Midbrain (tissue), 1 donor: Measurements from ENCODE around the gene TBC1D14.

Experiments
- DNase-seq: peaks from one replicate; lab custom pipeline; 2025; lab: John Stamatoyannopoulos, UW

Gene TBC1D14, protein sequence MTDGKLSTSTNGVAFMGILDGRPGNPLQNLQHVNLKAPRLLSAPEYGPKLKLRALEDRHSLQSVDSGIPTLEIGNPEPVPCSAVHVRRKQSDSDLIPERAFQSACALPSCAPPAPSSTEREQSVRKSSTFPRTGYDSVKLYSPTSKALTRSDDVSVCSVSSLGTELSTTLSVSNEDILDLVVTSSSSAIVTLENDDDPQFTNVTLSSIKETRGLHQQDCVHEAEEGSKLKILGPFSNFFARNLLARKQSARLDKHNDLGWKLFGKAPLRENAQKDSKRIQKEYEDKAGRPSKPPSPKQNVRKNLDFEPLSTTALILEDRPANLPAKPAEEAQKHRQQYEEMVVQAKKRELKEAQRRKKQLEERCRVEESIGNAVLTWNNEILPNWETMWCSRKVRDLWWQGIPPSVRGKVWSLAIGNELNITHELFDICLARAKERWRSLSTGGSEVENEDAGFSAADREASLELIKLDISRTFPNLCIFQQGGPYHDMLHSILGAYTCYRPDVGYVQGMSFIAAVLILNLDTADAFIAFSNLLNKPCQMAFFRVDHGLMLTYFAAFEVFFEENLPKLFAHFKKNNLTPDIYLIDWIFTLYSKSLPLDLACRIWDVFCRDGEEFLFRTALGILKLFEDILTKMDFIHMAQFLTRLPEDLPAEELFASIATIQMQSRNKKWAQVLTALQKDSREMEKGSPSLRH

DNA sequence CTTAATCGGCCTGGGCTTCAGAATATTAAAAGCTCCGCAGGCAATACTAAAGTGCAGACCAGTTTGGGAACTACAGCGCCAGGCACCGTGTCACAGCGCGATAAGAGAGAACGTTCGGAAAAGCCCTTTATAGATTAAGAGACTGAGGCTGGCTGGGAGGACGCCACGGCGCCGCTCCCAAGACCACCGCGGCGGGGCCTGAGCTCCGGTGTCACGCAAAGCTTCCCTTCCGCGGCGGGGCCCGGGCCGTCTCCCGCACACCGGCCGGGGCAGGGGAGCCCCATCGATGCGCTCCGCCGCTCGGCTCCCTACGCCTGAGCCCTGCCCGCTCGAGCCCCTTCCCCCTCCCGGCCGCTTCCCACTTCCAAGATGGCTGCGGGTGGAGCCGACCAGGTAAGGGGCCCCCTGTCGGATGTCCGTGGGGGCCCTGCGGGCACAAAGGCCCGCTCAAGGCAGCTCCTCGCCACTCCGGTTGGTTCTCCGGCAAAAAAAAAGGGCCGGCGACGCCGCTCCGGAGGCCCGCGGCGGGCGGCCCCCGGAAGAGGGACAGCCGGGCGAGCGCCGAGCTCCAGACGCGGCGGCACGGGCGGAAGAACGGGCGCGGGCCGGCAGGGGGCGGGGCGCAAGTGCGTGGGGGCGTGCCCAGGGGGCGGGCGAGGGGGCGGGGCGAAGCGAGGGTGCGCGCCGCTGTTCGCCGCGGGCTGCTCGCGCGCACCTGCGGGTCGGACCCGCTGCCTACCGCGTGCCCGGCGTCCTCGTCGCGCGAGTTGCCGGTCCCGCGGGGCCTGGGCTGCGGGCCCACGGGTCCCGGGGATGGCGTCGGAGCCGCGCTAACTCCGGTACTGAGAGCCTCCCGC is at the start of gene TBC1D14:
Gene TBC1D14, plus strand, starts transcription at position 714 of the 857 bp plus-strand sequence. CDS start 13,564 bp downstream, outside the sequence.
- peak; percentile 94 for DNase-seq

DNA sequence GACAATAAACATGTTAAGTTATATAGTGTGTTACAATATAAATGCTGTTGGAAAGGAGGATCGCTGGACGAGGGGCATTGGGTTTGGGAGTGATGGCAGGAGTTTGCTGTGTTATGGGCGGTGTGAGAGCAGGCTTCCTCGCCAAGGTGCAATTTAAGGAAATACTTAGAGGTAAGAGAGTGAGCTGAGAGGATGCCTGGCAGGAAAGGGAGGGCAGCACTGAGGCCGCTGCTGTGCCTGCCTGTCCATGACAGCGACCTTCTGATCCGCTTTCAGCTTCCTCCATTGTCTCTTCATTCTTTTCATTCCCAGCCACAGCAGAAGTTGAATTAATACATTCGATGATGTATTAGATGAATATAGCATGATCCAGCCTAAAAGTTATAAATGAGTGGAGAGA is 41.2 kb upstream of the TBC1D14 start:
- DNase-seq, result no peak

DNA sequence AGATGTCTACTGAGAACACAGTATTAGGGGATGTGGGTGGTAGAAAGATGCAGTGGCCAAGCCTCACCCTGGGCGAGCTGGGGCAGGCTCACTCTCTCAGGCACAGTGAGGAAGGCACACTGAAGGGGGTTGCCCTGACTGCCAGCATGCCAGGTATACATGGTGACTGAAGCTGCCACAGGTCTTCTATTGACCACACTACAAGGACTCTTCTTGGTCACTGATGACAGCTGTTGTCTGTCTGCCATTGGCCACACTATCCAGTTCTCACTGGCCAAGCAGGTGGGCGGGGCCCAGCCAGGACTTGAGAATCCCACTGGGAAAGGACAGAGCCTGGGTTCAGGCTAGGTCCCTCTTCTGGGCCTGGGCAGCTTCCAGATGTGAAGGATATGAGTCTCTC is 39.7 kb upstream of the TBC1D14 start:
- no peak for DNase-seq

DNA sequence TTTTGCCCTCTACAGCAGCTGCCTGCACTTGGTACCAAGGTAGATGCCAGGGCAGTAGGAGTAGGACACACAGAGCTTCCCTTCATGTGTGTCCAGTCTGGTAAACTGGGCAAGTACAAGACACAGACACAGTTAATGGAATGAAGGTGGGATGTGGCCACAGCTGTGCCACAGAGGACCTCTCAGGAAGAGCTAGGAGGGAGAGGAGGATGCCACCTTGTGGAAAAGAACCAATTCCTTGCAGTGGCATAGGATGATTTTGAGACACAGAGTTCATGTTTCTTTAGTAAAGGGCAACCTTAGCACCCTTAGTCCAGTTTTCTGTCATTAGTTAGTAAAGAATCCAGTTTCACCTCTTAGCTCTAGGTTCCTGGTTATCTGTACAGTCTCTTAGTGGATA is 36.3 kb upstream of the TBC1D14 start:
- DNase-seq, result no peak

DNA sequence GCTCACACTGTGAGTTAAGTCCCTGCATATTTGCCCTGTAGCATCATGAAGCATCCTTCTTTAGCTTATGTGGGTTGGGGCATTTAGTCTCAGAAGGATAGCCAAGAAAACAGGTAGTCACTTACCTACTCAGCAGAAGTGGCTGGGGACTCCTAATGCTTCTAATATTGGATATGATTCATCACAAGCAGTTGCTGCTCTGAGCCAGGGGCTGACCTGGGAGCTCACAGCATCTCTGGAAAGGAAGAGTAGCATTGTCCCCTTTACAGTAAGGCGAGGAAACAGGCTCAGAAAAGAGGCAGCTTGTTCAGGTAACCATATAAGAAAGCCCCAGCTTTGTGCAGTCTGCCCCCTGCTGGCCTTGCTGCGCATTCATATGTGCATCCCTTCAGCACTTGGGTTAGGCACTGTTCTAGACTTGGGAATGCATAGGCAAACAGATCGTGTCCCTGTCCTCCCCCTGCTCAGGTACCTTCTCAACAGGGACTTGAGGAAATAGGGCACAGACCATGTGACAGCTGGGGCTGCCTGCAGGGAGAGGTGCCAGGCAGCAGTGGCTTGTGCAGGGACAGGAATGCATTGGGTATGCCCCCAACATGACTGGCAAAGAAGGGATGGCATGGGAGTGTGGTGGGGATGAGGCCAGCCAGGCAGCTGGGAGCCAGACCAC is 35.7 kb upstream of the TBC1D14 start:
- peak; percentile 79 for DNase-seq

DNA sequence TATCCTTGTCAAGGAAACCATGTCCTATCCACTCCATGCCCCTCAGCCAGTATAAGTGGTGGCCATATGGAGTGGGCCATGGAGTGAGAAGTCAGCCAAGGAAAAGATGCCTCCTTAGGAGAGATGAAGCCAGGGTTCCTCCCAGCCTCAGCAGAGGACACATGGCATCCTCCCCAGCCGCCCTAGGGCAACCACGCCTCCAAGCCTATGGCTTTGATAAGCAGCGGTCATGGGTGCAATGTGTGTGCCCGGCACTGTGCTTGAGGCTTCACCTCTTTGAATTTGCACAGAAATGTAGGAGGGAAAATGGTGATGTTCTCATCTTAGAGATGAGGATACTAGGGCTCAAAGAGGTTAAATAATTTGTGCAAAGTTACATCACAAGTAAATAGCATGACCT is 34.6 kb upstream of the TBC1D14 start:
- no peak for DNase-seq

DNA sequence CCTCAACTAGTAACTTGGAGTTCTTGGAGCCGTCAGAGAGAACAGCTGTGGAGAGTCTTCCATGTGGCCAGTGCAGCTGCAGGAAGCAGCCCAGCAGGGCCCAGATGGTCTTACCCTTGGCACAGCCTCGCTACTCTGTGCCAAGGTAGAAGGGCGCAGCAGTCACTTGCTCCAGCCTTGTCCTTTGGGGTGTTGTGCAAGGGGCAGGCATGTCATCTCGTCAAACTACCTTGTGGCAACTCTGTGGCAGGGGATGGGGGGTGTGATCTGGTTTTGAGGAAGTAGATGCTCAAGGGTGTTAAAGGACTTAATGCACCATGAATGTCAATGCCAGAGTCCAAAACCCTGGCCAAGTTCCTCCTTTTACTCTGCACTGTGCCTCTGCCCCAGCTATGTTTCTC is 34.2 kb upstream of the TBC1D14 start:
- peak; percentile 44 for DNase-seq

DNA sequence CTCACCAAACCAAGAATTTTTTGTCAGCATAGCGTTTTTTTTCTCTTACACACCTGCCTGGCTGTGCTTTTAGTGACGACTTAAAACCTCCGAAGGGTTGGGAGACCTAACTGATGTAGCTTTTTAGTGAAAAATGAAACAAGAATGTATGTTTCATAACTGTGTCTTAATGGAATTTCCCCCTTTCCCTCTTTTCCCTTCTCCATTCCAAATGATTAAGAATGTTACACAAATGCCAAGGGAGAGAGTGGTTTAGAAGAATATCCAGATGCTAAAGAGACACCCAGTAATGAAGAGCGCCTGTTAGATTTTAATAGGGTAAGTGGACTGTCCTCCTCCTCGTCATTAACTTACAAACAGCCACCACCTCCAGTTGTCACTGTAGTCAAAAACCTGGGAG is 33.2 kb upstream of the TBC1D14 start:
- no peak for DNase-seq

DNA sequence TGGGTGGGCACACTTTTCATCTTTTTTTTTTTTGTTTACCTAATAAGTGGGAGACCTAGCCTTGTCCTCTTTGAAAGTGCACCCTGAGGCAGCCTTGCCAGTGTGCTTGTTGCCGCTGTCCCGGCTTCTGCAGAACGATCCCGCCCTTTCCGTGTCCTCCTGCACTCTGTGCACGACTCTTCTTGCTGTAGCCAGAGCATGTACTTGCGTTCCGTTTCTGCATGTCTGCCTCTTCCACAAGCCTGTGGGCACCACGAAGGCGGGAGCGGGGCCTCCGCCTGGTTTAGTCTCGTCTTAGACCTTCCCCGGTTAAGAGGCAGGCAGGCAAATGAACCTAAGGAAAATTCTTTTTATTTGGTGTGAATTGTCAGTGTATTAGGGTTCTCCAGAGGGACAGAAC is 32.6 kb upstream of the TBC1D14 start:
- no peak for DNase-seq

DNA sequence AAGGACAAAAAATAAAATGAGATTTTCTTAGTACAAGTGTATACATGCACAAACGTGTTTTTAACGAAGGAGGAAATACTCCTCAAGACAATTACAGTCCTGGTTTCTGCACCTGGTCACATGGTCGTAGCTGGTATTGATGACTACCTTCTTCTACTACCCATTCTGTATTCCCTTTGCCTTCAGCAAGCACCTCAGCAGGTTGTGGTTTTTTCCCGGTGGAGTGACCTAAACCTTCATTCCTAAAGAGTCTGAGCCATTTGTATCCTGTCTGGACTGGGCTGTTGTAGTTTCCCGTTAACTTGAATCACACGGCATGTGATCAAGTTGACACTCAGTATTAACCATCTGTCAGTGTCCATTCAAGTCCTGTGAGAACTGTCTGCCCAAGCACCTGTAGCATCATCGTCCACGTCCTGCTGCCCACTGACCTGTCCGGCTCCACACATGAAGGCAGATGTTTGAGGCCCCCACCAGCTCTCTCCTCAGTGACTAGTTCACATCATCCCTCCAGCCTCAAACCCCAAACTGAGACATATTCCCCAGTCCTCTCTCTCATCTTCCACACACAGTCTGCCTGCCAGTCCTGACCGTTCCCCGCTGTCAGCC is 31.1 kb upstream of the TBC1D14 start:
- no peak for DNase-seq

DNA sequence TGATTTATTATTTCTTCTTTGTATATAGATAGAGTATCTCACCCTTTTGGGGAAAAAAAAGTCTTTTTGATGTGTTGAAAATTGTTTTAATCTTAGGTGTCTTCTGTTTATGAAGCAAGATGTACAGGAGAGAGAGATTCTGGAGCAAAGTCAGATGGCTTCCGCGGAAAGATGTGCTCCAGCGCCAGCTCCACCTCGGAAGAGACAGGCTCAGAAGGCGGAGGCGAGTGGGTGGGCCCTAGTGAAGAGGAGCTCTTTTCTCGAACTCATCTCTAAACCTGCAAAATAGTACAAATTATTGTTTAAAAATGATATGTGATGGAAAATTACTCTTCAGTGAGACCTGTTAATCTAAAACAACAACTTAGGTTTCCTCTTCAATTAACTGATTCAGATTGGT is 28.9 kb upstream of the TBC1D14 start:
- DNase-seq, result no peak

DNA sequence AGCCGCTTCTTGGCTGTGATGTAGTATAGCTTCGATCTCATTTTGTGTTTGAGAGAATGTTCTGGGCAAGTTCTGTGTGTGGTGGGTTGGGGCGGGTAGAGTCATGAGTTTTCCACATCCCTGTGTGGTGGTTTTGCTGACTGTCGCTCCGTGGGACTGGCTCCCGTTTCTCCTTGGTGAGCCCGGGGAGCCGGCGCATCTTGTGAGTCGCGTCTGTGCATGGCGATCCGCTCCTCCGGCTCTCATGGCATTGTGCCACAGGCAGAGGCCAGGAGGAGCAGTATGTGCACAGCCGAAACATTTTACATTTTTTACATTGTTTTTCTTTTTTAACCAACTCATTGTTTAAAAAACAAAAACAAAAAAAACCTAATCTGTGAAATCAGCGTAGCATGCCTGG is 27.7 kb upstream of the TBC1D14 start:
- no peak for DNase-seq

DNA sequence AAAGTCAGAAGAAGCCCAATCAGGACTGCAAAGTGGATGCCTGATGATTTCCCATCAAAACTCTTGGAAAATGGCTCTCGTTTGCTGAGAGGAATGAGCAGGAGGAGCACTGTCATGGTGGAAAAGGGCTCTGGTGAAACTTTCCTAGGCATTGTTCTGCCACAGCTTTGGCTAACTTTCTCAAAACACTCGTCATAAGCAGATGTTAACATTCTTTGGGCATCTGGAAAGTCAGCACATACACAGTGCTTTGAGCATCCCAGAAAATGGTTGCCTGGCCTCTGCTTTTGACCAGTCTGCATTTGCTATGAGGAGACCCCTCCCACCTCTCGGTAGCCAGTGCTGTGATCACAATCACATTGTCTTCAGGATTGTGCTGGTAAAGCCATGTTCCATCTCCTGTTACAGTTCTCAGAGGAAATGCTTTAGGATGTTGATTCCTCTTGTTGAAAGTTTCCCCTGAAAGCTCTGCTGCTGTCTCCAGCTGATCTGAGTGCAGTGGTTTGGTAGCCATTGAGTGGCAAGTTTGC is 25.2 kb upstream of the TBC1D14 start:
- DNase-seq, result no peak

DNA sequence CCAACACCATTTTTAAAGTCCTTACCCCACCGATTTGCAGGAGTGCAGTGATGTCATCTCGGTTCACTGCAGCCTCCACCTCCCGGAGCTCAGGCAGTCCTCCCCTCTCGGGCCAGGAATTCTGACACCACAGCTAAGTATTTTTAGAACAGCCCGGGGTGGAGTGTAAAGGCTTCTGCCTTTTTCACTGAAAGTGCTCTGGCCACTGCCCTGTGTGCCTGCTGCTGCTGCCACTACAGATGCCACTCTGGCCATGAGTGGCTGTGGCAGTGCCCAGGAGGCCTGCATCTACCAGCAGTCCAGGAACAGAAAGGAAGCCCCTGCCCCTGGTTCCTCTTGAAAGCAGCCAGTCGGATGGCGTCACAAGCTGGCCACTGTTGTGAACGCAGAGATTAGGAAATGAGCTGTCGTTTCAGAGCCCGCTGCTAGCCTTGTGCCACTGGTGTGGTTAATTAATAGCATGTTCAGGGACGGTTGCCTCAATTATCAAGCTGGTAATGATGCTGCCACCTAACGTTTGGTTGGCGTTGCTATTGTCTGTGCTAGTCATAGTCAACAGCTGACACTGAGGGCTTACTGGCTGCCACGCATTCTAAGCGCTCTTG is 23.6 kb upstream of the TBC1D14 start:
- DNase-seq, result peak; percentile 82

DNA sequence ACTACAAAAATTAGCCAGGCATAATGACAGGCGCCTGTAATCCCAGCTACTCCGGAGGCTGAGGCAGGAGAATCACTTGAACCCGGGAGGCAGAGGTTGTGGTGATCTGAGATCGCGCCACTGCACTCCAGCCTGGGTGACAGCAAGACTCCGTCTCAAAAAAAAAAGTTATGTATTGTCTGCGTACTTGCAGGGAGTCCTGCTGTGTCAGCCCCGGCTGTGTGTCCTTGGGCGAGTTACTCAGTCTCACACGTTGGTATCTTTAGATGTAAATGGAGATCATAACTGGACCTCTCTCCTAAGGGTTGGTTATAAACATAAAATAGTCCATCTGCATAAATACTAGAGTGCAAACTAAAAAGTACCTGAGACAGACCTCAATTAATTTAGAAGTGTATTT is 22.7 kb upstream of the TBC1D14 start:
- DNase-seq, result no peak

DNA sequence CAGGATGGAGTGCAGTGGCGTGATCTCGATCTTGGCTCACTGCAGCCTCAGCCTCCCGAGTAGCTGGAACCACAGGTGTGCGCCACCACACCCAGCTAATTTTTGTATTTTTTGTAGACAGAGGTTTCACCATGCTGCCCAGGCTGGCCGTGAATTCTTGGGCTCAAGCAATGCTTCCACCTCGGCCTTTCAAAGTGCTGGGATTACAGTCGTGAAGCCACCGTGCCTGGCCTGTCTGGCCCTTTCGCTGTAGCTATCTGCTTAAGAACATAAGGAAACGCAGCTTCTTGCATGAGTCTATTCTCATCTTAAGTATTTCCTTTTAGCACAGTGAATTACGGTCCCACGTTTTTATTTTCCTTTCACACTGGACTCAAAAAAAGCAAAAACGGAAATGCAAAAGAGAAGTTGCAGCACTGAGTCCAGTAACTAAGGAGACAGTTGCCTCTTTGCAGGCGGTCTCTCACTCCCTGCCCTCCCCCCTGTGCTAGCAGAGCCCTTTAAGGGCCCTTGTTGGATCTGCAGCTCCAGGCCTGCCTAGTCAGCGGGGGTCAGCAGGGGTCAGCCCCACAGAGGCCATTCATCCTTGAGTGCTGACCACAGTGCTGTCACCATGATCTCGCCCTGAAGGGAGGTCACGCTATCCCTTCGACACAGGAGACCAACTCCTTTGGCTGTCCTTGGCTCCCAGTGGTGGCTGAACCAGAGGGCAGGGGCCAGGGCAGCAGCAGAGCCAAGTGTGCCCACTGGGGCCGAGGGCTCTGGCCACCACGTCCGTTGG is 21.8 kb upstream of the TBC1D14 start:
- peak; percentile 27 for DNase-seq

DNA sequence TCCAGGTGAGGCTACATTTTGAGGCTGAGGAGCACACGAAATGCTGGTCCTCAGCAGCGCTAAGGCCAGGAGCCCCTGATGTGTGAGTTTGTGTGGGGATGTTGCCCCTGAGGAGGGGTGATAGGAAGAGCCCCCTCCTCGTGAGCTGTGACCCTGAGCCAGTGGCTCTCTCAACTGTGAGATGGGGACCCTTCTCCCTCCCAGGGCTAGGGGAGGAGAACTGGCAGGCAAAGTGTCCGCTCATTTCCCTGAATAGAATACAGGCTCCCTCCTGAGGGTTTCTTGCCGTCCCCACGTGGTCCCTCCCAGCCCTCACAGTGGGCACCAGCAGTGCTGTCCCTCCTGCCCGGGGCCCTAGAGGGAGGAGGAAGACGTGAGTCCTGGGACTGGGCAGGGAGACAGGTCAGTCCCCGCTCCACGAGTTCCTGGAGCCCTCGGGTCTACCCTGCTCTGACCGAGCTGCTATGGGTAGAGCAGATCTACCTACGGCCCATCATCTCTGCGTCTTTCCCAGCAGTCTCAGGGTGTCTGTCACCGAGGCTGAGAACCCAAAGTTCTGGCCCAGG is 21.0 kb upstream of the TBC1D14 start:
- no peak for DNase-seq

DNA sequence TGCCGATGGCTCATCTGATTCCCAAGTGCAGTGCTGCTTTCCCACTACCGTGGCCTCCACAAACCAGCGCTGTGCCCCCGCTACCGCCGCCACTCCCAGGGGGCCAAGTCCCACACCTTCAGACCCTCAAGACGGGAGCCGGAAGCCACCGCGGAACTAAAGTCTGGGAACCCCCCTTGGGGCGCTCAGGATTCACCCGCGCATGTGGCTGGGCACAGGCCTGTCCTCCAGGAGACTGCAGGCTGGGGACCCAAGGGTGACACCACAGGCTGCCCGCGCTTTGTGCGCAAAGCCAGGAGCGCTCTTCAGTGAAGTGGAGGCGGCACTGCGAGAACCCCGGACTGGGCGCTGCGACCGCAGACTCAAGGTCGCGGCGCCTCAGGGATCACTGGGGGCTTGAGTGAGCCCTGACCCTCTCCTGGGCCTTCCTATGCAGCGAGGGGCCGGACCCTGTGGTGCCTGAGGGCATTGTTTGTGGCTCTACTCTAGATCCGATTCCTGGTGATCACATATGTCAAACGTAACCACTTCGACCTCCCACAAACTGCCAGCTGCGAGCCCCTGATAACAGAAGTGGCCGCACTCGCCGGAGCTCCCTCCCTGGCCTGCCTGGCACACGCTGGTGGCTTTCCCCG is 20.4 kb upstream of the TBC1D14 start:
- DNase-seq, result no peak

DNA sequence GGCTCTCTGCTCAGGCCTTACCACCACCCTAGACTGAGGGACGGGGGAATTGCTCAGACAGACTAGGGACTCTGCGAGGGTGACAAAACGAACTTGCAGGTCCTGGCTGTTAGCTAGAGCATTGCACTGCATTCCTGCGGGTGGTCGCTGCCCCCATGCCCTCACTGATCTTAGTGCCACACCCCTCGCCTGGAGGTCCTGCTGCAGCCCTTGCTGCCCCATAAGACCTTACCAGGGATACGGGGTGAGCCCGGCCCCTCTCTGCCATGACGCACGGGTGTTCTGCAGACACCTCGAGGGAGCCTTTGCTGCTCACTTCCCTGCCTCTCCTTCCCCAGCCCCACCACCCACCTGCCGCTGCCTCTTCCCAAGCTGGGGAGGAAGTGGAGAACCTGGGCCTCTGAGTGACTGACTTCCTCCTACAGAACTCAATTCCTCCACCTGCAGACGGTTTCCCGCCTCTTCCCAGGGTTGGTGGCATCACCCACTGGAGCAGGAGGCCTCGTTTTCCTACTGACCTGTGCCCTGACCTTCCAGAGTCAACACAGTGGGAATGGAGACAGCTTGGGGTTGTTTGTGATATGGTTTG is 19.8 kb upstream of the TBC1D14 start:
- no peak for DNase-seq
